Activated CD4-positive, alpha-beta T cell treated with anti-CD3 and anti-CD28 coated beads for 36 hours (primary cell): ENCODE measurements around the gene ZNF234. TPM values are rescaled to one million over a fixed set of nuclear protein-coding genes. Genes with fewer than 3 reads are reported as not detected.

Experiments
- total RNA-seq, 2 experiments: library from RNA; stranded (reverse); gene quantifications; one replicate each; pipeline ENCODE4 v1.2.3, GENCODE V29; 2021

ZNF234 gene
- total RNA-seq, 2 experiments from 2014 or later: 7.9 to 10.4 TPM

Other genes starting within 250 kb of the ZNF234 start
- 10 to 100 TPM in 1 of 2 experiments, 1 to 10 TPM in 1; 9.6 to 12.1 TPM for gene ZNF45, start 206.3 kb upstream of the ZNF234 start, total RNA-seq
- gene ZNF221, start 190.3 kb upstream of the ZNF234 start, total RNA-seq: 1 to 10 TPM; 1.8 to 1.9 TPM
- 1 to 10 TPM; 4.5 to 6.0 TPM for gene ZNF155, start 157.4 kb upstream of the ZNF234 start, total RNA-seq
- gene ZNF230, start 138.6 kb upstream of the ZNF234 start, total RNA-seq: 1 to 10 TPM; 3.0 to 3.8 TPM
- 1 to 10 TPM; 1.5 to 2.9 TPM for gene ZNF222, start 116.2 kb upstream of the ZNF234 start, total RNA-seq
- under 1 TPM; 0.63 to 0.82 TPM for gene ZNF223, start 89.5 kb upstream of the ZNF234 start, total RNA-seq
- gene ZNF284, start 69.4 kb upstream of the ZNF234 start, total RNA-seq: 1 to 10 TPM; 2.1 TPM
- gene ZNF224, start 47.2 kb upstream of the ZNF234 start, total RNA-seq: 10 to 100 TPM; 12.6 to 13.9 TPM
- 1 to 10 TPM; 2.6 to 3.1 TPM for gene ZNF225, start 28.2 kb upstream of the ZNF234 start, total RNA-seq
- 10 to 100 TPM; 11.3 to 15.2 TPM for gene ZNF226, start 23.5 kb downstream of the ZNF234 start, total RNA-seq
- 10 to 100 TPM; 19.4 to 20.6 TPM for gene ZNF227, start 71.0 kb downstream of the ZNF234 start, total RNA-seq
- under 1 TPM; 0.26 to 0.34 TPM for gene ZNF233, start 118.3 kb downstream of the ZNF234 start, total RNA-seq
- gene ZNF235, start 163.5 kb downstream of the ZNF234 start, total RNA-seq: 1 to 10 TPM; 2.1 to 2.7 TPM
- under 1 TPM; 0.12 to 0.14 TPM for gene ZNF112, start 215.1 kb downstream of the ZNF234 start, total RNA-seq